Ectodermal cell (in vitro differentiated cells): ENCODE measurements around the gene TAS2R39.

Source experiments
- H3K27ac ChIP-seq: 2 replicates; pipeline ENCODE4 v1.7.0; 2013; ENCODE audit warnings: mild to moderate bottlenecking, low read depth, low read length; ENCODE audit not compliant: insufficient read depth, poor library complexity, severe bottlenecking
- H3K27me3 ChIP-seq: 2 replicates; pipeline ENCODE4 v1.7.0; 2013; ENCODE audit warnings: mild to moderate bottlenecking, low read length; ENCODE audit not compliant: insufficient read depth, control insufficient read depth, poor library complexity, severe bottlenecking
- H3K36me3 ChIP-seq: one replicate; pipeline ENCODE4 v1.7.0; 2013; ENCODE audit warnings: low read length; ENCODE audit not compliant: control insufficient read depth, insufficient read depth
- H3K4me1 ChIP-seq: one replicate; pipeline ENCODE4 v1.7.0; 2013; ENCODE audit warnings: low read length; ENCODE audit not compliant: control insufficient read depth, insufficient read depth
- H3K4me3 ChIP-seq: 2 replicates; pipeline ENCODE4 v1.7.0; 2013; ENCODE audit warnings: low read depth, low read length, control low read depth; ENCODE audit not compliant: insufficient read depth
- H3K9me3 ChIP-seq: 2 replicates; pipeline ENCODE4 v1.7.0; 2013; ENCODE audit warnings: mild to moderate bottlenecking, low read length, moderate library complexity; ENCODE audit not compliant: control insufficient read depth
- WGBS, 2 experiments: methylation state at CpG; one replicate each; pipeline ENCODE4 v1.1.7; 2013; ENCODE audit warnings: missing lambda C conversion rate in 2 of 2; 5-methylcytosine and 5-hydroxymethylcytosine counted together

Gene TAS2R39

GRCh38 chr7:143214789-143215679 is 31.8 kb downstream of the TAS2R39 start:
- WGBS, 2 experiments: 33 to 42% methylated on average over 8 of the region's 8 CpGs
- H3K27ac ChIP-seq: no peak overlapping the region
- no peaks in the 10 kb centered on the region for H3K27me3 ChIP-seq
- no peaks in the 10 kb centered on the region for H3K36me3 ChIP-seq
- no peaks in the 10 kb centered on the region for H3K4me1 ChIP-seq
- no peak overlapping the region for H3K4me3 ChIP-seq
- H3K9me3 ChIP-seq: no peaks in the 10 kb centered on the region

- Histone ChIP-seq H3K4me3 (no peak overlapping the region), H3K27me3 (no peaks in the 10 kb centered on the region), H3K27ac (no peak overlapping the region), H3K9me3 (no peaks in the 10 kb centered on the region), H3K4me1 (no peaks in the 10 kb centered on the region), H3K36me3 (no peaks in the 10 kb centered on the region)
- WGBS, 2 experiments: 92 to 95% methylated on average over 6 of the region's 6 CpGs
Measured at GRCh38 chr7:143216151-143216550, 32.9 kb downstream of the TAS2R39 start.

- 93 to 94% methylated on average over 2 of the region's 2 CpGs for WGBS, 2 experiments
- H3K9me3 ChIP-seq: no peaks in the 10 kb centered on the region
Measured at GRCh38 chr7:143216686-143217085, 33.5 kb downstream of the TAS2R39 start.

GRCh38 chr7:143217806-143218205 is 34.6 kb downstream of the TAS2R39 start:
- WGBS, 2 experiments: 78 to 88% methylated on average over 1 to 2 of the region's 2 CpGs
- Histone ChIP-seq H3K4me3 (no peak overlapping the region), H3K4me1 (no peaks in the 10 kb centered on the region), H3K27ac (no peak overlapping the region), H3K27me3 (no peaks in the 10 kb centered on the region), H3K36me3 (no peaks in the 10 kb centered on the region), H3K9me3 (no peaks in the 10 kb centered on the region)

More at GRCh38 chr7:143216686-143217085, 33.5 kb downstream of the TAS2R39 start:
- Histone ChIP-seq H3K27me3 (no peaks in the 10 kb centered on the region), H3K4me3 (no peak overlapping the region), H3K36me3 (no peaks in the 10 kb centered on the region), H3K27ac (no peak overlapping the region), H3K4me1 (no peaks in the 10 kb centered on the region)

GRCh38 chr7:143221286-143221685 is 38.1 kb downstream of the TAS2R39 start:
- no peak overlapping the region for H3K4me3 ChIP-seq
- H3K9me3 ChIP-seq: no peaks in the 10 kb centered on the region
- 83 to 88% methylated on average over 1 to 2 of the region's 2 CpGs for WGBS, 2 experiments
- H3K4me1 ChIP-seq: no peaks in the 10 kb centered on the region
- no peak overlapping the region for H3K27ac ChIP-seq
- no peaks in the 10 kb centered on the region for H3K36me3 ChIP-seq
- H3K27me3 ChIP-seq: no peaks in the 10 kb centered on the region

- Histone ChIP-seq H3K36me3 (no peaks in the 10 kb centered on the region), H3K4me3 (no peak within 1 kb of the TSS), H3K9me3 (no peaks in the 10 kb centered on the region), H3K27me3 (no peaks in the 10 kb centered on the region), H3K4me1 (no peaks in the 10 kb centered on the region), H3K27ac (no peak within 1 kb of the TSS)
- WGBS, 2 experiments: 94 to 95% methylated on average over 3 of the region's 3 CpGs
Measured at GRCh38 chr7:143221737-143222136, 38.5 kb downstream of the TAS2R39 start, which contains the start of gene TAS2R40. TAS2R40 (plus strand) TSS chr7:143222037; CDS start chr7:143222079, 42 bp downstream.

GRCh38 chr7:143222782-143223181 is 39.6 kb downstream of the TAS2R39 start:
- Histone ChIP-seq H3K9me3 (no peaks in the 10 kb centered on the region), H3K36me3 (no peaks in the 10 kb centered on the region), H3K27ac (no peak overlapping the region), H3K4me3 (no peak overlapping the region), H3K4me1 (no peaks in the 10 kb centered on the region), H3K27me3 (no peaks in the 10 kb centered on the region)
- 93 to 97% methylated on average over 7 of the region's 7 CpGs for WGBS, 2 experiments

GRCh38 chr7:143223784-143224183 is 40.6 kb downstream of the TAS2R39 start:
- WGBS, 2 experiments: 92 to 93% methylated on average over 4 of the region's 4 CpGs
- Histone ChIP-seq H3K4me3 (no peak overlapping the region), H3K27ac (no peak overlapping the region), H3K9me3 (no peaks in the 10 kb centered on the region), H3K4me1 (no peaks in the 10 kb centered on the region), H3K27me3 (no peaks in the 10 kb centered on the region), H3K36me3 (no peaks in the 10 kb centered on the region)

GRCh38 chr7:143225047-143225446 is 41.8 kb downstream of the TAS2R39 start:
- 89 to 96% methylated on average over 4 to 5 of the region's 5 CpGs for WGBS, 2 experiments
- Histone ChIP-seq H3K4me1 (no peaks in the 10 kb centered on the region), H3K27ac (no peak overlapping the region), H3K4me3 (no peak overlapping the region), H3K27me3 (no peaks in the 10 kb centered on the region), H3K36me3 (no peaks in the 10 kb centered on the region), H3K9me3 (no peaks in the 10 kb centered on the region)

GRCh38 chr7:143227806-143228205 is 44.6 kb downstream of the TAS2R39 start:
- 71 to 81% methylated on average over 1 of the region's 1 CpG for WGBS, 2 experiments
- Histone ChIP-seq H3K4me3 (no peak overlapping the region), H3K27me3 (no peaks in the 10 kb centered on the region), H3K4me1 (no peaks in the 10 kb centered on the region), H3K36me3 (no peaks in the 10 kb centered on the region), H3K9me3 (no peaks in the 10 kb centered on the region), H3K27ac (no peak overlapping the region)
